ENCODE measurements around the gene MAGI3. TPM values are rescaled to one million over a fixed set of nuclear protein-coding genes. Genes with fewer than 3 reads are reported as not detected.

The MAGI3 gene
- polyA plus RNA-seq, 2 of the 4 experiments (the other 2 are of a cell fraction) = 3.8 to 7.9 TPM

- Histone ChIP-seq H3K27ac (no peak overlapping the region), H3K4me1 (peaks cover 4% of the 10 kb centered on the region; the same call in 1 of the 3 replicates), H3K4me2 (no peak overlapping the region), H3K4me3 (no peak overlapping the region), H3K9me3 (no peaks in the 10 kb centered on the region)
- DNase-seq (ENCODE audit: low read depth in 1 of 2, low spot score in 1 of 2) (no peak), FAIRE-seq (no peak), ATAC-seq (no peak)
- ChIA-PET CTCF (no interaction called here), POLR2A (no interaction called here)
- TF ChIP-seq ESRRA (IDR thresholded peaks at IDR 0.05; ENCODE audit: borderline replicate concordance, low read length) = no peak
- TF ChIP-seq PHF8 (IDR thresholded peaks at IDR 0.05; ENCODE audit: borderline replicate concordance, low read depth) = no peak
- TF ChIP-seq HOXA7 (CRISPR knock-in tag; IDR thresholded peaks at IDR 0.05) = no peak
- no peak for TF ChIP-seq KDM1A (IDR thresholded peaks at IDR 0.05; ENCODE audit: low read depth)
- TF ChIP-seq BCL3 (IDR thresholded peaks at IDR 0.05) = no peak
- no peak for TF ChIP-seq MYC (IDR thresholded peaks at IDR 0.05; ENCODE audit: borderline replicate concordance, low read length)
- TF ChIP-seq ZSCAN20 (CRISPR knock-in tag; IDR thresholded peaks at IDR 0.05) = no peak
- TF ChIP-seq HES2 (IDR thresholded peaks at IDR 0.05) = no peak
- no peak for TF ChIP-seq RCOR1 (IDR thresholded peaks at IDR 0.05; ENCODE audit: low read depth, low read length)
- TF ChIP-seq KDM5A (IDR thresholded peaks at IDR 0.05) = no peak
Observed at GRCh38 chr1:113615425-113615824, 225.1 kb downstream of the MAGI3 start.

- no peak for TF ChIP-seq KDM5A (IDR thresholded peaks at IDR 0.05)
- TF ChIP-seq TFCP2L1 (CRISPR knock-in tag; IDR thresholded peaks at IDR 0.05) = no peak
- no peak for TF ChIP-seq GATA3 (IDR thresholded peaks at IDR 0.05; ENCODE audit: borderline replicate concordance)
- no peak for TF ChIP-seq POLR2AphosphoS2 (conservative IDR thresholded peaks at IDR 0.05; ENCODE audit: low read length)
- no peak for TF ChIP-seq HOXB5 (CRISPR knock-in tag; IDR thresholded peaks at IDR 0.05)
- TF ChIP-seq JUN (IDR thresholded peaks at IDR 0.05) = no peak
- TF ChIP-seq RAD21 (conservative IDR thresholded peaks at IDR 0.05 in 1 of 2, IDR thresholded peaks at IDR 0.05 in 1 of 2) = no peak
- no peak for TF ChIP-seq NPAS2 (CRISPR knock-in tag; IDR thresholded peaks at IDR 0.05; ENCODE audit: borderline replicate concordance)
- TF ChIP-seq HDAC2 (IDR thresholded peaks at IDR 0.05) = no peak
- no peak overlapping the region for H3K27ac ChIP-seq
- H3K4me1 ChIP-seq = peaks cover 4% of the 10 kb centered on the region; the same call in 1 of the 3 replicates
- 94% methylated on average over 4 of the region's 4 CpGs for WGBS (ENCODE audit: missing lambda C conversion rate)
- H3K4me3 ChIP-seq = no peak overlapping the region
- no peak for ATAC-seq
- ChIA-PET POLR2A (no interaction called here), CTCF (no interaction called here)
- no peak for FAIRE-seq
- H3K9me3 ChIP-seq = no peaks in the 10 kb centered on the region
- no peak overlapping the region for H3K4me2 ChIP-seq
- no peak for DNase-seq (ENCODE audit: low read depth in 1 of 2, low spot score in 1 of 2)
Observed at GRCh38 chr1:113616156-113616555, 225.8 kb downstream of the MAGI3 start.

- DNase-seq (ENCODE audit: low read depth in 1 of 2, low spot score in 1 of 2) = no peak
- H3K4me1 ChIP-seq = peaks cover 4% of the 10 kb centered on the region; the same call in 1 of the 3 replicates
- WGBS (ENCODE audit: missing lambda C conversion rate) = 88% methylated on average over 4 of the region's 4 CpGs
- H3K4me2 ChIP-seq = no peak overlapping the region
- CTCF ChIA-PET = no interaction called here
- no peak for ATAC-seq
- H3K4me3 ChIP-seq = no peak overlapping the region
- TF ChIP-seq PHF8 (IDR thresholded peaks at IDR 0.05; ENCODE audit: borderline replicate concordance, low read depth) (no peak), HDAC2 (IDR thresholded peaks at IDR 0.05) (no peak)
- no peaks in the 10 kb centered on the region for H3K9me3 ChIP-seq
- FAIRE-seq = no peak
- H3K27ac ChIP-seq = no peak overlapping the region
- POLR2A ChIA-PET = no interaction called here
Observed at GRCh38 chr1:113617438-113618141, 227.3 kb downstream of the MAGI3 start.

GRCh38 chr1:113628997-113629396 lies 238.7 kb downstream of the MAGI3 start:
- TF ChIP-seq RFX5 (IDR thresholded peaks at IDR 0.05) (no peak), E2F6 (IDR thresholded peaks at IDR 0.05; ENCODE audit: borderline replicate concordance, low read depth) (no peak), CEBPB (IDR thresholded peaks at IDR 0.05) (no peak), POLR2A (IDR thresholded peaks at IDR 0.05; ENCODE audit: low read length) (no peak), RNF2 (IDR thresholded peaks at IDR 0.05; ENCODE audit: borderline replicate concordance, low read depth) (no peak), RARB (CRISPR knock-in tag; IDR thresholded peaks at IDR 0.05) (no peak), MAX (IDR thresholded peaks at IDR 0.05) (no peak), HMGXB4 (CRISPR knock-in tag; IDR thresholded peaks at IDR 0.05; ENCODE audit: borderline replicate concordance) (no peak), POLR2AphosphoS2 (conservative IDR thresholded peaks at IDR 0.05; ENCODE audit: low read length) (no peak), JUN (IDR thresholded peaks at IDR 0.05) (no peak)
- H3K4me3 ChIP-seq = no peak overlapping the region
- no peaks in the 10 kb centered on the region for H3K9me3 ChIP-seq
- ChIA-PET POLR2A (no interaction called here), CTCF (no interaction called here)
- no peaks in the 10 kb centered on the region for H3K4me1 ChIP-seq
- 92% methylated on average over 1 of the region's 1 CpG for WGBS (ENCODE audit: missing lambda C conversion rate)
- H3K4me2 ChIP-seq = no peak overlapping the region
- FAIRE-seq (no peak), ATAC-seq (no peak), DNase-seq (ENCODE audit: low read depth in 1 of 2, low spot score in 1 of 2) (no peak)
- H3K27ac ChIP-seq = no peak overlapping the region

Data from A549 (cell line).